HS-5 (cell line): Measurements from ENCODE around the gene HERC2.
"Not testable (repeated sequence)": the region's sequence is repeated elsewhere in the genome, so short reads cannot be mapped to it uniquely, and the experiment has no call there.

Source experiments
- DNase-seq: peaks from one replicate; pipeline ENCODE4 v3.0.0-alpha.2; 2012; ENCODE audit warnings: low read depth

The HERC2 gene

GRCh38 chr15:28227303-28227702 lies 94.7 kb downstream of the HERC2 start:
- DNase-seq, result not testable (repeated sequence)

- not testable (repeated sequence) for DNase-seq
Observed at GRCh38 chr15:28222612-28223011, 99.4 kb downstream of the HERC2 start.

GRCh38 chr15:28221696-28222095 lies 100.3 kb downstream of the HERC2 start:
- not testable (repeated sequence) for DNase-seq

- no peak for DNase-seq
Observed at GRCh38 chr15:28219116-28219515, 102.9 kb downstream of the HERC2 start.

GRCh38 chr15:28216946-28217546 lies 104.9 kb downstream of the HERC2 start:
- DNase-seq, result not testable (repeated sequence)

- not testable (repeated sequence) for DNase-seq
Observed at GRCh38 chr15:28215521-28215920, 106.5 kb downstream of the HERC2 start.

GRCh38 chr15:28214006-28214790 lies 107.8 kb downstream of the HERC2 start:
- DNase-seq, result not testable (repeated sequence)

GRCh38 chr15:28213393-28213792 lies 108.6 kb downstream of the HERC2 start:
- DNase-seq, result not testable (repeated sequence)

GRCh38 chr15:28208583-28208982 lies 113.4 kb downstream of the HERC2 start:
- no peak for DNase-seq

- not testable (repeated sequence) for DNase-seq
Observed at GRCh38 chr15:28205640-28206039, 116.3 kb downstream of the HERC2 start.

- not testable (repeated sequence) for DNase-seq
Observed at GRCh38 chr15:28203055-28203828, 118.7 kb downstream of the HERC2 start.

GRCh38 chr15:28202124-28202523 lies 119.9 kb downstream of the HERC2 start:
- DNase-seq, result not testable (repeated sequence)

GRCh38 chr15:28198215-28198614 lies 123.8 kb downstream of the HERC2 start:
- not testable (repeated sequence) for DNase-seq

- not testable (repeated sequence) for DNase-seq
Observed at GRCh38 chr15:28197694-28198093, 124.3 kb downstream of the HERC2 start.

- DNase-seq, result not testable (repeated sequence)
Observed at GRCh38 chr15:28196581-28196980, 125.4 kb downstream of the HERC2 start.

GRCh38 chr15:28192772-28193171 lies 129.2 kb downstream of the HERC2 start:
- DNase-seq, result no peak

GRCh38 chr15:28191832-28192231 lies 130.1 kb downstream of the HERC2 start:
- no peak for DNase-seq

GRCh38 chr15:28190391-28191174 lies 131.4 kb downstream of the HERC2 start:
- DNase-seq, result no peak

- no peak for DNase-seq
Observed at GRCh38 chr15:28185148-28185895, 136.7 kb downstream of the HERC2 start.

- DNase-seq, result no peak
Observed at GRCh38 chr15:28184166-28184565, 137.8 kb downstream of the HERC2 start.

GRCh38 chr15:28182731-28183130 lies 139.2 kb downstream of the HERC2 start:
- no peak for DNase-seq
